ENCODE data around the gene BCL2L2.

- TF ChIP-seq POLR2AphosphoS5 (IDR thresholded peaks at IDR 0.05; ENCODE audit: low read depth, low read length) = no peak
- TF ChIP-seq TAF1 (IDR thresholded peaks at IDR 0.05; ENCODE audit: borderline replicate concordance, insufficient read depth, low read length) = no peak
- TF ChIP-seq SIN3A (IDR thresholded peaks at IDR 0.05; ENCODE audit: borderline replicate concordance, insufficient read depth, low read length) = no peak
- no peak for TF ChIP-seq REST (IDR thresholded peaks at IDR 0.05; ENCODE audit: insufficient read depth in 1 of 2, low read depth in 2 of 2, low read length in 2 of 2)
- no peak for TF ChIP-seq FOXP2 (optimal IDR thresholded peaks at IDR 0.05; ENCODE audit: borderline replicate concordance, extremely low read depth, extremely low read length, insufficient read depth)
Observed at GRCh38 chr14:23355871-23356435, 49.3 kb downstream of the BCL2L2 start.

All from PFSK-1 (cell line).